K562 (cell line): ENCODE measurements around the gene PLEKHA1. TPM values are rescaled to one million over a fixed set of nuclear protein-coding genes. Genes with fewer than 3 reads are reported as not detected.

Experiments
- ATAC-seq: fragments of 200-7000 bp; cut with Tn5 transposase; 3 replicates; pipeline ENCODE4 v1.9.1; 2020; ENCODE audit warnings: moderate library complexity
- BruUV-seq: library from RNA; stranded (reverse); fragments of 400-500 nt; replicated peaks from 2 replicates; lab custom pipeline; 2021; lab: Mats Ljungman, UMichigan
- CTCF ChIA-PET: fragments of 300-600 bp; formaldehyde crosslinking; extraction: SDS; loops from one replicate; lab custom pipeline; 2021; ENCODE audit warnings: low intra/inter-chr PET ratio; lab: Yijun Ruan, JAX
- POLR2A ChIA-PET: fragments of 300-600, 350-650 bp; sonication (Branson Sonifier 250); formaldehyde crosslinking; extraction: SDS; loops from one replicate; lab custom pipeline; 2021; ENCODE audit warnings: antibody characterized with exemption, inconsistent platforms; lab: Yijun Ruan, JAX
- DNase-seq, 4 experiments: peaks; one replicate each; pipeline versions ENCODE4 v3.0.0 to v3.0.0-alpha.2; 2011 to 2018; ENCODE audit warnings: low spot score in 3 of 4, mixed read lengths in 3 of 4; ENCODE audit errors: extremely low read depth in 1 of 4
- FAIRE-seq: peaks from 2 replicates; lab custom pipeline; 2011; peaks lifted over from hg19 to GRCh38; lab: Jason Lieb, UNC
- H2AFZ ChIP-seq: 2 replicates; pipeline ENCODE4 v1.6.0; 2011; ENCODE audit warnings: low read depth, low read length, control low read depth, inconsistent platforms
- H3K27ac ChIP-seq: fragments of 200-600 bp; 3 replicates; pipeline ENCODE4 v1.8.0; 2011; ENCODE audit warnings: low read depth, mild to moderate bottlenecking, control low read depth, inconsistent platforms, low read length, moderate library complexity, mixed read lengths; ENCODE audit errors: extremely low read depth
- H3K27me3 ChIP-seq, 2 experiments: fragments of 300-600 bp in 1 of 2; 2 replicates in 1 of 2; 3 replicates in 1 of 2; pipeline versions ENCODE4 v1.6.0 to v1.8.0; 2011; ENCODE audit warnings: inconsistent platforms in 2 of 2, low read length in 2 of 2, mild to moderate bottlenecking in 1 of 2, mixed read lengths in 1 of 2, moderate library complexity in 1 of 2; ENCODE audit not compliant: control insufficient read depth in 2 of 2, insufficient read depth in 2 of 2
- H3K36me3 ChIP-seq: fragments of 300-600 bp; 3 replicates; pipeline ENCODE4 v1.8.0; 2011; ENCODE audit warnings: mild to moderate bottlenecking, low read length, inconsistent platforms; ENCODE audit not compliant: control insufficient read depth, insufficient read depth
- H3K4me1 ChIP-seq, 2 experiments: fragments of 200-600 bp in 1 of 2; replicated peaks in 1 of 2; 2 replicates in 1 of 2; 3 replicates in 1 of 2; pipeline versions ENCODE4 v1.5.1 to v1.8.0; 2011; ENCODE audit warnings: inconsistent platforms in 2 of 2, low read length in 2 of 2, mild to moderate bottlenecking in 1 of 2, mixed read lengths in 1 of 2, moderate library complexity in 1 of 2; ENCODE audit not compliant: control insufficient read depth in 2 of 2, insufficient read depth in 2 of 2
- H3K4me2 ChIP-seq: 2 replicates; pipeline ENCODE4 v1.6.1; 2011; ENCODE audit warnings: low read length, control low read depth, inconsistent platforms, mixed read lengths; ENCODE audit not compliant: insufficient read depth
- H3K4me3 ChIP-seq: fragments of 200-600 bp; sonication (generic), shearing (Covaris generic); 2 replicates; pipeline ENCODE4 v1.5.1; 2016; ENCODE audit warnings: control low read depth, inconsistent platforms
- H3K79me2 ChIP-seq: fragments of 200-600 bp; 3 replicates; pipeline ENCODE4 v1.8.0; 2011; ENCODE audit warnings: low read length, inconsistent platforms; ENCODE audit not compliant: control insufficient read depth, insufficient read depth
- H3K9ac ChIP-seq, 2 experiments: 2 replicates each; pipeline versions ENCODE4 v1.6.0 to v1.6.1; 2011; ENCODE audit warnings: low read depth in 2 of 2, low read length in 2 of 2, control low read depth in 1 of 2, inconsistent platforms in 1 of 2, mild to moderate bottlenecking in 1 of 2, mixed read lengths in 1 of 2; ENCODE audit not compliant: insufficient read depth in 1 of 2
- H3K9me1 ChIP-seq: one replicate; pipeline ENCODE4 v1.6.0; 2011; ENCODE audit warnings: inconsistent platforms, mild to moderate bottlenecking, low read length, moderate library complexity; ENCODE audit not compliant: control insufficient read depth, insufficient read depth
- H3K9me3 ChIP-seq: replicated peaks from 2 replicates; pipeline ENCODE4 v1.5.1; 2011; ENCODE audit warnings: low read depth, low read length, inconsistent platforms; ENCODE audit not compliant: control insufficient read depth, insufficient read depth
- H4K20me1 ChIP-seq: replicated peaks from 2 replicates; pipeline ENCODE4 v1.6.1; 2011; ENCODE audit warnings: low read length, inconsistent platforms, mixed read lengths; ENCODE audit not compliant: control insufficient read depth, insufficient read depth
- ELK1 ChIP-seq: sonication (generic); formaldehyde crosslinking; IDR thresholded peaks from 2 replicates; pipeline ENCODE4 v1.8.1; 2022; ENCODE audit warnings: missing genetic modification reagents
- EP400 ChIP-seq: fragments of 450-650 bp; IDR thresholded peaks from 2 replicates; pipeline ENCODE4 v1.6.1; 2017; ENCODE audit warnings: antibody characterized with exemption, mild to moderate bottlenecking, moderate library complexity
- HLTF ChIP-seq: fragments of 450-650 bp; IDR thresholded peaks from 2 replicates; pipeline ENCODE4 v1.6.1; 2016
- KAT8 ChIP-seq: fragments of 450-650 bp; IDR thresholded peaks from 2 replicates; pipeline ENCODE4 v1.6.1; 2016; ENCODE audit warnings: low read depth, mild to moderate bottlenecking
- ZBTB9 ChIP-seq: fragments of 450-650 bp; formaldehyde crosslinking; IDR thresholded peaks from 2 replicates; pipeline ENCODE4 v1.4.0; 2020; ENCODE audit warnings: mild to moderate bottlenecking, moderate library complexity
- ZEB2 ChIP-seq: fragments of 450-650 bp; IDR thresholded peaks from 2 replicates; pipeline ENCODE4 v1.6.1; 2016
- ZNF324 ChIP-seq: fragments of 250-450 bp; sonication (Bioruptor Pico); IDR thresholded peaks from 2 replicates; pipeline ENCODE4 v1.4.0; 2020; ENCODE audit warnings: mild to moderate bottlenecking
- ZNF780A ChIP-seq: fragments of 250-450 bp; sonication (Bioruptor Pico); IDR thresholded peaks from 2 replicates; pipeline ENCODE4 v1.5.0; 2021; ENCODE audit warnings: mild to moderate bottlenecking
- WGBS: fragments of 100-300 bp; shearing (Covaris generic); methylation state at CpG from one replicate; pipeline ENCODE4 v1.1.6; 2016; ENCODE audit warnings: low coverage, mixed read lengths; ENCODE audit not compliant: insufficient coverage; ENCODE audit errors: missing lambda C conversion rate; 5-methylcytosine and 5-hydroxymethylcytosine counted together
- in situ Hi-C: fragments of 300-500 bp; cut with MboI; formaldehyde crosslinking; loops from 4 replicates; pipeline ENCODE4 v1.15.0; 2018; ENCODE audit warnings: inconsistent platforms, mixed read lengths
- intact Hi-C: fragments of 100-400 bp; cut with micrococcal nuclease; formaldehyde crosslinking; loops from 2 replicates; pipeline ENCODE4 v1.14.2; 2022
- polyA plus RNA-seq, 8 experiments: library from polyadenylated mRNA; depleted of rRNA in 4 of 8; stranded (reverse) in 5 of 8; unstranded in 3 of 8; fragments of >200 nt; fragmentation: Nextera tagmentation in 2 of 8; fragmentation: Illumina TruSeq in 1 of 8; extraction: Ambion mirVana in 2 of 8; extraction: Trizol in 1 of 8; gene quantifications; 2 replicates each; pipeline versions ENCODE4 v1.2.1 to v1.2.3, GENCODE V29; 2011 to 2014; ENCODE audit warnings: inconsistent platforms in 1 of 8, missing spikeins in 1 of 8
- total RNA-seq, 7 experiments: library from RNA; depleted of rRNA in 6 of 7; stranded (reverse); fragments of >200 nt in 6 of 7; fragmentation: Illumina TruSeq in 2 of 7; extraction: Trizol in 2 of 7; gene quantifications; 2 replicates each; pipeline versions ENCODE4 v1.2.1 to v1.2.3, GENCODE V29; 2011 to 2021; ENCODE audit warnings: low replicate concordance in 1 of 7

Gene PLEKHA1
- total and polyA plus RNA-seq, 9 of the 15 experiments (the other 6 are each of a cell fraction or from before 2014, with no cell fraction given) = 0.05 to 4.7 (median 1.0) TPM

GRCh38 chr10:122343135-122343800, 31.2 kb upstream of the PLEKHA1 start:
- 0% methylated on average over 11 of the region's 11 CpGs for WGBS
- H3K36me3 ChIP-seq = no peaks in the 10 kb centered on the region
- H3K4me1 ChIP-seq = no peaks in the 10 kb centered on the region
- no peak overlapping the region for H3K27ac ChIP-seq
- ATAC-seq (no peak), FAIRE-seq (no peak)
- H3K79me2 ChIP-seq = no peaks in the 10 kb centered on the region
- no peaks in the 10 kb centered on the region; the same call in 1 of the 2 replicates for H4K20me1 ChIP-seq
- H3K9me1 ChIP-seq = no peaks in the 10 kb centered on the region
- no peaks in the 10 kb centered on the region for H3K9me3 ChIP-seq
- BruUV-seq = no TSS peak
- in situ Hi-C loops = no loop called here
- no peak overlapping the region for H3K9ac ChIP-seq
- TF ChIP-seq HLTF = no peak
- TF ChIP-seq ZEB2 = no peak
- TF ChIP-seq ZBTB9 (CRISPR knock-in tag) = no peak
- no peak for TF ChIP-seq ELK1
- TF ChIP-seq EP400 = no peak
- no peak for TF ChIP-seq ZNF780A (CRISPR knock-in tag)
- no peak for TF ChIP-seq ZNF324 (CRISPR knock-in tag)
- TF ChIP-seq KAT8 = no peak
- TF ChIP-seq, all 486 proteins: peak for 0
- ChIA-PET CTCF (interaction anchor here (1.7 kb wide), 1 partner anchor 222 kb away, joined by 8 read pairs; no protein-coding TSS in a partner anchor), POLR2A (no interaction called here)
- intact Hi-C loops = loop anchor here (2.0 to 10.0 kb wide), 2 partner anchors 92 to 222 kb away; partner anchors contain the start of gene DMBT1
- no peak for DNase-seq
- no peak overlapping the region for H3K4me3 ChIP-seq
- no peak overlapping the region for H3K4me2 ChIP-seq
- peaks cover 0 to 9% of the 10 kb centered on the region in 2 experiments; a peak in 4 of 5 replicates for H3K27me3 ChIP-seq
- H2AFZ ChIP-seq = no peak overlapping the region
